Measurements from ENCODE around the gene FRMPD4. TPM values are rescaled to one million over a fixed set of nuclear protein-coding genes. Genes with fewer than 3 reads are reported as not detected.

The FRMPD4 gene
- total and polyA plus RNA-seq, 2 donors (not counting 3 experiments of a cell fraction or from before 2014, with no cell fraction given): not detected

DNA sequence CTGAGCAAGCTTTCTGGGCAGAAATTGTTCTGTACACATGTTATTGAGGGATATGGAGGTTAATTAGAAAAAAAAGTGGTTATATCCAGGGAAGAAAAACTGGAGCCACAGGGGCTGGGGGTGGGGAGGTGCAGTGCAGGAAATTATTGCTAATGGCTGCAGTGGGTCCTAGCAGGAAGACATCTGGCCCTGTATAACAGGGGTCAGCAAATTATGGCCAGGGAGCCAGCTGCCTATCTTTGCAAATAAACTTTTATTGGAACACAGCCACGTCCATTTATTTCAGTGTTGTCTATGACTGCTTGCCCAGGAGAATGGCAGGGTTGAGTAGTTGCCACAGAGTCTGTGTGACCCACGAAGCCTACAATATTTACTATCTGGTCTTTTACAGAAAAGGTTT is 629.6 kb downstream of the FRMPD4 start:
- no peaks in the 10 kb centered on the region for H3K9me1 ChIP-seq (replicated peaks; ENCODE audit: control insufficient read depth, extremely low read depth, insufficient read depth, low read length)
- no TSS peak for BruUV-seq (replicated peaks)

GRCh38 chrX:12768491-12768890 is 630.2 kb downstream of the FRMPD4 start:
- BruUV-seq (replicated peaks): no TSS peak
- DNase-seq (ENCODE audit: low read depth, low spot score) (no peak), FAIRE-seq (no peak)
- dilution Hi-C loops (cut with MboI; ENCODE audit: extremely low pct_ligation_motif_present, low sequenced_read_pairs): no loop called here
- no peak overlapping the region for H3K27ac ChIP-seq (ENCODE audit: insufficient read depth, low read depth, low read length)
- no peaks in the 10 kb centered on the region for H3K9me3 ChIP-seq (replicated peaks; ENCODE audit: control insufficient read depth, insufficient read depth, low read length)
- no peak overlapping the region for H3K9ac ChIP-seq (replicated peaks; ENCODE audit: extremely low read depth, insufficient read depth, low read length)
- H2AFZ ChIP-seq (ENCODE audit: low read depth, low read length): no peak overlapping the region
- ChIA-PET POLR2A (no interaction called here), CTCF (interaction anchor here (1.0 to 5.0 kb wide), 2 partner anchors 13 to 67 kb away, joined by 3 to 51 read pairs; no protein-coding TSS in a partner anchor)
- intact Hi-C loops (cut with micrococcal nuclease): loop anchor here (10.0 kb wide), 1 partner anchor 1956 kb away; no protein-coding TSS in a partner anchor
- no peak for TF ChIP-seq EZH2 (IDR thresholded peaks at IDR 0.05; ENCODE audit: borderline replicate concordance, low read depth, low read length, severe bottlenecking)
- H3K9me1 ChIP-seq (replicated peaks; ENCODE audit: control insufficient read depth, extremely low read depth, insufficient read depth, low read length): no peaks in the 10 kb centered on the region
- no peaks in the 10 kb centered on the region for H3K36me3 ChIP-seq (ENCODE audit: control insufficient read depth in 2 of 2, extremely low read depth in 1 of 2, insufficient read depth in 2 of 2, low read length in 2 of 2)
- no peaks in the 10 kb centered on the region for H4K20me1 ChIP-seq (replicated peaks; ENCODE audit: control insufficient read depth, extremely low read depth, insufficient read depth, low read length)
- peaks cover 1 to 3% of the 10 kb centered on the region in 2 experiments for H3K27me3 ChIP-seq (ENCODE audit: control insufficient read depth in 2 of 2, insufficient read depth in 2 of 2, low read length in 2 of 2)
- H3K79me2 ChIP-seq (ENCODE audit: control insufficient read depth, insufficient read depth, low read length): no peaks in the 10 kb centered on the region
- H3K4me2 ChIP-seq (ENCODE audit: insufficient read depth, low read length): no peak overlapping the region
- no peak overlapping the region for H3K4me3 ChIP-seq (replicated peaks in 1 of 3; ENCODE audit: insufficient read depth in 1 of 3, low read depth in 1 of 3, low read length in 3 of 3)
- no peaks in the 10 kb centered on the region for H3K4me1 ChIP-seq (ENCODE audit: control insufficient read depth, extremely low read depth, insufficient read depth, low read length)

More for the DNA sequence above, 629.6 kb downstream of the FRMPD4 start:
- no peaks in the 10 kb centered on the region for H3K79me2 ChIP-seq (ENCODE audit: control insufficient read depth, insufficient read depth, low read length)
- H3K4me1 ChIP-seq (ENCODE audit: control insufficient read depth, extremely low read depth, insufficient read depth, low read length): no peaks in the 10 kb centered on the region
- FAIRE-seq: no peak
- CTCF ChIA-PET: interaction anchor here (1.0 to 5.0 kb wide), 2 partner anchors 14 to 66 kb away, joined by 3 to 51 read pairs; no protein-coding TSS in a partner anchor
- H3K4me2 ChIP-seq (ENCODE audit: insufficient read depth, low read length): no peak overlapping the region
- no peak for TF ChIP-seq JUN (IDR thresholded peaks at IDR 0.05; ENCODE audit: borderline replicate concordance, insufficient read depth, insufficient read length, low read depth)
- no peak for TF ChIP-seq EZH2 (IDR thresholded peaks at IDR 0.05; ENCODE audit: borderline replicate concordance, low read depth, low read length, severe bottlenecking)
- no peak for TF ChIP-seq POLR2A (IDR thresholded peaks at IDR 0.05; ENCODE audit: low read depth, low read length)
- no peak for TF ChIP-seq FOS (IDR thresholded peaks at IDR 0.05; ENCODE audit: borderline replicate concordance, insufficient read depth, low read length)
- TF ChIP-seq, protein P1, sequence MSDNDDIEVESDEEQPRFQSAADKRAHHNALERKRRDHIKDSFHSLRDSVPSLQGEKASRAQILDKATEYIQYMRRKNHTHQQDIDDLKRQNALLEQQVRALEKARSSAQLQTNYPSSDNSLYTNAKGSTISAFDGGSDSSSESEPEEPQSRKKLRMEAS (IDR thresholded peaks at IDR 0.05; ENCODE audit: insufficient read depth, insufficient read length): no peak
- DNase-seq (ENCODE audit: low read depth, low spot score): peak; percentile 45
- no peaks in the 10 kb centered on the region for H3K9me3 ChIP-seq (replicated peaks; ENCODE audit: control insufficient read depth, insufficient read depth, low read length)
- intact Hi-C loops (cut with micrococcal nuclease) (loop anchor here (10.0 kb wide), 1 partner anchor 1957 kb away; no protein-coding TSS in a partner anchor), dilution Hi-C loops (cut with MboI; ENCODE audit: extremely low pct_ligation_motif_present, low sequenced_read_pairs) (no loop called here)
- peaks cover 1 to 3% of the 10 kb centered on the region in 2 experiments for H3K27me3 ChIP-seq (ENCODE audit: control insufficient read depth in 2 of 2, insufficient read depth in 2 of 2, low read length in 2 of 2)
- H3K36me3 ChIP-seq (ENCODE audit: control insufficient read depth in 2 of 2, extremely low read depth in 1 of 2, insufficient read depth in 2 of 2, low read length in 2 of 2): no peaks in the 10 kb centered on the region
- POLR2A ChIA-PET: no interaction called here
- H3K4me3 ChIP-seq (replicated peaks in 1 of 3; ENCODE audit: insufficient read depth in 1 of 3, low read depth in 1 of 3, low read length in 3 of 3): no peak overlapping the region
- H3K27ac ChIP-seq (ENCODE audit: insufficient read depth, low read depth, low read length): no peak overlapping the region
- H3K9ac ChIP-seq (replicated peaks; ENCODE audit: extremely low read depth, insufficient read depth, low read length): no peak overlapping the region
- H4K20me1 ChIP-seq (replicated peaks; ENCODE audit: control insufficient read depth, extremely low read depth, insufficient read depth, low read length): no peaks in the 10 kb centered on the region
- no peak overlapping the region for H2AFZ ChIP-seq (ENCODE audit: low read depth, low read length)
